Mucosa of rectum (tissue), 2 donors: ENCODE data around the gene EFNB1.

Source experiments
- H3K27ac ChIP-seq, 2 donors: one replicate each; pipeline ENCODE4 v1.7.0; 2013; ENCODE audit warnings: inconsistent platforms in 2 of 2, low read depth in 2 of 2, low read length in 2 of 2
- H3K27me3 ChIP-seq, 2 donors: one replicate each; pipeline ENCODE4 v1.7.0; 2013; ENCODE audit warnings: low read length in 2 of 2; ENCODE audit not compliant: control insufficient read depth in 2 of 2, insufficient read depth in 2 of 2
- H3K36me3 ChIP-seq, 2 donors: one replicate each; pipeline ENCODE4 v1.7.0; 2013; ENCODE audit warnings: low read length in 2 of 2; ENCODE audit not compliant: control insufficient read depth in 2 of 2, insufficient read depth in 2 of 2
- H3K4me1 ChIP-seq, 2 donors: one replicate each; pipeline ENCODE4 v1.7.0; 2013; ENCODE audit warnings: low read length in 2 of 2, mild to moderate bottlenecking in 1 of 2; ENCODE audit not compliant: control insufficient read depth in 2 of 2, insufficient read depth in 2 of 2
- H3K4me3 ChIP-seq, 2 donors: one replicate each; pipeline ENCODE4 v1.7.0; 2013; ENCODE audit warnings: low read length in 2 of 2
- H3K9ac ChIP-seq, 2 donors: one replicate each; pipeline ENCODE4 v1.7.0; 2013; ENCODE audit warnings: low read length in 2 of 2, low read depth in 1 of 2, mild to moderate bottlenecking in 1 of 2
- H3K9me3 ChIP-seq, 2 donors: one replicate each; pipeline ENCODE4 v1.7.0; 2013; ENCODE audit warnings: low read length in 2 of 2; ENCODE audit not compliant: control insufficient read depth in 2 of 2
- donor health status: healthy.
- donor health status: Normal muscosa, but diverticular disease.

EFNB1 gene

GRCh38 chrX:68842781-68843581 lies 14.2 kb downstream of the EFNB1 start:
- Histone ChIP-seq H3K4me1 (peaks cover 40 to 41% of the 10 kb centered on the region in 2 donors), H3K4me3 (peak overlapping the region in 1 of 2 donors; percentile 15), H3K9me3 (no peaks in the 10 kb centered on the region), H3K36me3 (peaks cover 11 to 12% of the 10 kb centered on the region in 2 donors), H3K9ac (peak overlapping the region; percentile 44 to 56), H3K27me3 (no peaks in the 10 kb centered on the region), H3K27ac (peak overlapping the region; percentile 85 to 92)

DNA sequence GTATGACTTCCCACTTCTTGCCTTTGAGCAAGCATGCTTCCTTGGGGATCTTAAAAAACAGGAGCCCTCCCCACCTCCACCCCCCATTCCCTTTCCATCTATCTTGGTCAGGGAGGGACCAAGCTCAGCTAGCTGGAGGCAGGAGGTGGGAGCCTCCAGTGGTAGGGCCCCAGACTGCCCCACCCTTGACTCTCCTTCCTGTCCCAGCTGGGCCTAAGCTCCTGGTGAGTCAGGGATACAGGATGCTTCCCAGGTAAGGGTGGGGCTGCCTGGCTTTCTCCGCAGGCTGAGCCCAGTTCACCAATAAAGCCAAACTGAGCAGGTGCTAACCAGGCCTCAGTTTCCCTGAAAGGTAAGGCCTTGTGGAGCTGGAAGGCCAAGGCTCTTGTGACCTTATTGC lies 15.2 kb downstream of the EFNB1 start:
- no peaks in the 10 kb centered on the region for H3K27me3 ChIP-seq
- H3K9me3 ChIP-seq = no peaks in the 10 kb centered on the region
- no peak overlapping the region for H3K4me3 ChIP-seq
- peaks cover 37 to 41% of the 10 kb centered on the region in 2 donors for H3K4me1 ChIP-seq
- peaks cover 10 to 11% of the 10 kb centered on the region in 2 donors for H3K36me3 ChIP-seq
- peak overlapping the region in 1 of 2 donors; percentile 85 for H3K27ac ChIP-seq
- H3K9ac ChIP-seq = no peak overlapping the region

GRCh38 chrX:68844581-68844980 lies 15.8 kb downstream of the EFNB1 start:
- Histone ChIP-seq H3K27ac (no peak overlapping the region), H3K9me3 (no peaks in the 10 kb centered on the region), H3K4me1 (peaks cover 39 to 46% of the 10 kb centered on the region in 2 donors), H3K36me3 (peaks cover 7 to 10% of the 10 kb centered on the region in 2 donors), H3K9ac (no peak overlapping the region), H3K27me3 (peaks cover 0 to 3% of the 10 kb centered on the region in 2 donors), H3K4me3 (no peak overlapping the region)

DNA sequence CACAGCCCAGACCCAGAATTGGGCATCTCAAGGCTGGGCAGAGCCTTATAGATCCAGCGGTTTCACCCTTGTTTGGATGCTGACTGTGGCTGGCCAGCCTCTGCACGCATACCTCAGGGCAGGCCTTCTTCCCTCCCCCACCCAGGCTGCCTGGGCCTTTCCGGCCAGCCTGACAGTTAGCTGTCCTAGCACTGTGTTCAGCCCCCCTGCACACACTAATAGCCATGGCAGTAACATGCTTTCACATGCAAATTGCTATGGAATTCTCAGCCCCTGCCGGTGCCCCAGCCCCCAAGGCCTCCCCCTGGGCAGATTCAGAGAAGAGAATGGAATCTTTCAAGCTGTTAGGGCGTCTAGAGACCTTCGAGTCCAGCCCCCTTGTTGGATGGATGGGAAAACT lies 17.7 kb downstream of the EFNB1 start:
- peaks cover 0 to 6% of the 10 kb centered on the region in 2 donors for H3K27me3 ChIP-seq
- H3K4me3 ChIP-seq = no peak overlapping the region
- peaks cover 27 to 33% of the 10 kb centered on the region in 2 donors for H3K4me1 ChIP-seq
- no peak overlapping the region for H3K9ac ChIP-seq
- peaks cover 0 to 3% of the 10 kb centered on the region in 2 donors for H3K36me3 ChIP-seq
- no peak overlapping the region for H3K27ac ChIP-seq
- H3K9me3 ChIP-seq = no peaks in the 10 kb centered on the region

DNA sequence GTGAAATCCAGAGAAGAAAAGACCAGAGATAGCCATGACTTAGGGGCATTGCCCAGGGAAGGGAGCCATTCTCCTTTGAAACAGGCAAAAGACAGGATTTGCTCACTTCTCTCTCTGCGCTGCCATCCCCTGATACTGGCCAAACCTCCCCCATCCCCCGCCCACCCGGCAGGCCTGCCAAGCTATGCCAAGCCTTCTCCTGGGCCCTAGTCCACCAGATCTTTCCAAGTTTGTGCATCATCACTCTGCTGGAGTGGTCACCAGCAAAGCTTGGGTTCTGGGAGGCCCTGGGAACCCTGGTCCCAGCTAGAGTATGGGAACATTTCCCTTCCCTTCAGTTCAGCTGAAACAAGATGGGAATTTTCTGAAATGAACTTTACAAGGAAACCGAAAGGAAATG lies 18.4 kb downstream of the EFNB1 start:
- H3K4me3 ChIP-seq = no peak overlapping the region
- peaks cover 0 to 6% of the 10 kb centered on the region in 2 donors for H3K27me3 ChIP-seq
- peaks cover 22 to 28% of the 10 kb centered on the region in 2 donors for H3K4me1 ChIP-seq
- no peak overlapping the region for H3K9ac ChIP-seq
- H3K36me3 ChIP-seq = peaks cover 0 to 3% of the 10 kb centered on the region in 2 donors
- H3K27ac ChIP-seq = no peak overlapping the region
- H3K9me3 ChIP-seq = no peaks in the 10 kb centered on the region

DNA sequence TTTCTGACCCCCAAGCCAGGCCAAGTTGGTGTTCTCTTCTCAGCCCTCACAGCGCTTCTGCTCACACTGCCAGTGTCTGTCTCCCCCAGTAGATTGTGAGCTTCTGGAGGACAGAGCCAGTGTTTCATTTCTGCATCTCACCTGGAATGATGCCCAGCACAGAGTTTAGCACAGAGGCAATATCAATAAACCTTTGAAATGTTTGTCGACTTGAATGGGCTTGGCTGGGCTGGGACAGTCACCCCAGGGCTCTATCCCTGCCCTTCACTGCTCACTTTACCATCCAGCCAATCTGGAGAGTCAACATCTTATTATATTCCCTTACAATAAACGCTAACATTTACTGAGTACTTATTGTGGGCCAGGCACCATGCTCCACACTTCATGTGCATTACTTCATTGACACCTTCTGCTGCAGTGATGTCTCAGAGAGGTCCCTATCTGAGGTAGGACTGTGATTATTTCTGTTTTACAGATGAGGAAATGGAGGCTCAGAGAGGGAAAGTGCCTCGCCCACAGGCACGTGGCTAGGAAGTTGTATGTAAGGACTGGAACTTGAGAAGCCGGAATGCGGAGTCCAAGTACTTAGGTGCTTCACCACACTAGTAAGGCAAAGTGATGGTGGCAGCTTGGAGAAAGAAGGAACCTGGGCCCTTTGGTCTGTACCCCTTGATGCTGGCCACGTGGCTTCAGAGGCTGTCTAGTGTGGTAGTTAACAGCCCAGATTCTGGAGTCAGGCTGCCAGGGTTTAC lies 19.5 kb downstream of the EFNB1 start:
- H3K4me1 ChIP-seq = peaks cover 11 to 16% of the 10 kb centered on the region in 2 donors
- H3K36me3 ChIP-seq = peaks cover 0 to 3% of the 10 kb centered on the region in 2 donors
- no peak overlapping the region for H3K4me3 ChIP-seq
- no peak overlapping the region for H3K9ac ChIP-seq
- H3K27ac ChIP-seq = peak overlapping the region; percentile 53 to 55
- H3K27me3 ChIP-seq = peaks cover 0 to 7% of the 10 kb centered on the region in 2 donors
- no peaks in the 10 kb centered on the region for H3K9me3 ChIP-seq

DNA sequence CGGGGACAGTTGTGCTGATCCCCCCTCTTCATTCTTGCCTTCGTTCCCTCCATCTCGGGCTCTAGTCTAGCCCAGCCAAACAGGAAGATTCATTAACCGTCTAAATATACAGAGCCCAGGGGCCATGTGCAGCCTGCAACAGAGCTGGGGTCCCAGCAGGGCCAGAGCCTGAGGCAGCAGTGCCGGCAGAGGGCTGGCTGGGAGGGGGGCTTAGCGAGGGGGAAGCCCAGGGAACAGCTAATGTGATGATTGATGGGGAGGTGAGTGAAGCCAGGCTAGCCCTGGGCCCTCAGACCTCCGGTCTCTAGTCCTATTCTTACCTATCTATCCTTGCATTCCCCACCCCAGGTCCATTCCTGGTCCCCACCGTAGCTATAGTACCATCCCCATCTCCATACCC lies 22.3 kb downstream of the EFNB1 start:
- peaks cover 0 to 3% of the 10 kb centered on the region in 2 donors for H3K36me3 ChIP-seq

DNA sequence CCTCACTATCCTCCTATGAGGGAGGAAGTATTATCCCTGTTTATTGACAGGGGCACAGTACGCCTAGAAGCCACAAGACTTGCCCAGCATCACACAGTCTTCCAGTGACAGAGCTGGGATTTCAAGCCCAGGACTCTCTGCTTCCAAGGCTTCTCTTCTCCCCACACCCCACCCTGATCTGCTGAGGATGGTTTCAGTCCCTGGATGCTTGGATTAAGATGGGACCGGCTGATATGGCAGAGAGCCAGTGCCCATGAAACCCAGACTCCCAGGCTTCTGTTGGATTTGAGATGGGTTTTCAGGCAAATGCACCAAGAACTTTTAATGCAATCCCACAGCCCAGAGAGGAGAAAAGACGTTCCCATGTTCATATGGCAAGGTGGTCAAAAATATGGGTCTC lies 23.2 kb downstream of the EFNB1 start:
- H3K9ac ChIP-seq = no peak overlapping the region
- peaks cover 6 to 10% of the 10 kb centered on the region in 2 donors for H3K4me1 ChIP-seq
- peaks cover 0 to 13% of the 10 kb centered on the region in 2 donors for H3K27me3 ChIP-seq
- H3K4me3 ChIP-seq = no peak overlapping the region
- no peaks in the 10 kb centered on the region for H3K9me3 ChIP-seq
- no peaks in the 10 kb centered on the region for H3K36me3 ChIP-seq
- no peak overlapping the region for H3K27ac ChIP-seq

More for the DNA sequence above, 22.3 kb downstream of the EFNB1 start:
- no peak overlapping the region for H3K4me3 ChIP-seq
- peaks cover 0 to 11% of the 10 kb centered on the region in 2 donors for H3K27me3 ChIP-seq
- H3K9ac ChIP-seq = no peak overlapping the region
- no peak overlapping the region for H3K27ac ChIP-seq
- no peaks in the 10 kb centered on the region for H3K9me3 ChIP-seq
- H3K4me1 ChIP-seq = peaks cover 9 to 10% of the 10 kb centered on the region in 2 donors

GRCh38 chrX:68853665-68854251 lies 24.9 kb downstream of the EFNB1 start:
- no peaks in the 10 kb centered on the region for H3K36me3 ChIP-seq
- H3K27me3 ChIP-seq = peaks cover 0 to 13% of the 10 kb centered on the region in 2 donors
- no peak overlapping the region for H3K4me3 ChIP-seq

GRCh38 chrX:68865300-68865699 lies 36.5 kb downstream of the EFNB1 start:
- no peak overlapping the region for H3K4me3 ChIP-seq
- peaks cover 4 to 27% of the 10 kb centered on the region in 2 donors for H3K4me1 ChIP-seq
- H3K27me3 ChIP-seq = peaks cover 2 to 4% of the 10 kb centered on the region in 2 donors
- H3K9ac ChIP-seq = no peak overlapping the region
- no peaks in the 10 kb centered on the region for H3K36me3 ChIP-seq
- H3K27ac ChIP-seq = no peak overlapping the region
- H3K9me3 ChIP-seq = no peaks in the 10 kb centered on the region

More at GRCh38 chrX:68853665-68854251, 24.9 kb downstream of the EFNB1 start:
- Histone ChIP-seq H3K9ac (no peak overlapping the region), H3K27ac (no peak overlapping the region), H3K4me1 (peaks cover 4 to 6% of the 10 kb centered on the region in 2 donors), H3K9me3 (no peaks in the 10 kb centered on the region)
